H1 (cell line): ENCODE data around the gene MAPT. TPM values are rescaled to one million over a fixed set of nuclear protein-coding genes. Genes with fewer than 3 reads are reported as not detected.

Source experiments
- CTCF ChIA-PET: fragments of 300-600 bp; sonication (Branson Sonifier 250); formaldehyde crosslinking; loops from one replicate; lab custom pipeline; 2021; ENCODE audit not compliant: partially characterized antibody; lab: Charles Lee
- POLR2A ChIA-PET: fragments of 300-600 bp; sonication (Branson Sonifier 250); formaldehyde crosslinking; loops from one replicate; lab custom pipeline; 2021; ENCODE audit warnings: inconsistent platforms; ENCODE audit not compliant: partially characterized antibody; lab: Charles Lee
- DNase-seq, 2 experiments: peaks; one replicate each; pipeline versions ENCODE4 v3.0.0 to v3.0.0-alpha.2; 2010 to 2022; ENCODE audit warnings: low spot score in 2 of 2, low read depth in 1 of 2, mixed read lengths in 1 of 2
- FAIRE-seq: peaks from 2 replicates; lab custom pipeline; 2011; peaks lifted over from hg19 to GRCh38; lab: Jason Lieb, UNC
- H2AFZ ChIP-seq: 2 replicates; pipeline ENCODE4 v1.8.1; 2012; ENCODE audit warnings: low read length, inconsistent platforms
- H2AK5ac ChIP-seq: 2 replicates; pipeline ENCODE4 v1.6.1; 2013; ENCODE audit warnings: low read depth, low read length
- H2BK120ac ChIP-seq: replicated peaks from 2 replicates; pipeline ENCODE3; 2013; ENCODE audit warnings: low read depth, low read length, inconsistent platforms
- H2BK12ac ChIP-seq: 2 replicates; pipeline ENCODE4 v1.6.1; 2013; ENCODE audit warnings: low read depth, low read length
- H2BK15ac ChIP-seq: 2 replicates; pipeline ENCODE4 v1.6.1; 2013; ENCODE audit warnings: low read length
- H2BK20ac ChIP-seq: 2 replicates; pipeline ENCODE4 v1.6.1; 2013; ENCODE audit warnings: low read length
- H2BK5ac ChIP-seq: 2 replicates; pipeline ENCODE4 v1.6.1; 2013; ENCODE audit warnings: low read depth, low read length
- H3K14ac ChIP-seq: 2 replicates; pipeline ENCODE4 v1.6.1; 2013; ENCODE audit warnings: inconsistent platforms; ENCODE audit not compliant: insufficient read length
- H3K18ac ChIP-seq: 2 replicates; pipeline ENCODE4 v1.6.1; 2013; ENCODE audit warnings: low read length; ENCODE audit errors: extremely low read depth
- H3K23ac ChIP-seq: 2 replicates; pipeline ENCODE4 v1.6.1; 2013; ENCODE audit warnings: inconsistent platforms; ENCODE audit not compliant: insufficient read length
- H3K23me2 ChIP-seq: 2 replicates; pipeline ENCODE4 v1.6.1; 2013; ENCODE audit warnings: low read depth, low read length
- H3K27ac ChIP-seq: 2 replicates; pipeline ENCODE4 v1.6.1; 2011; ENCODE audit warnings: low read depth, low read length, inconsistent platforms
- H3K27me3 ChIP-seq, 4 experiments: replicated peaks in 1 of 4; 1 replicate in 1 of 4; 2 replicates in 3 of 4; pipeline versions ENCODE4 v1.6.1 to v1.8.1; 2011 to 2013; ENCODE audit warnings: low read length in 3 of 4, mild to moderate bottlenecking in 3 of 4, inconsistent platforms in 2 of 4, mixed read lengths in 2 of 4, moderate library complexity in 1 of 4; ENCODE audit not compliant: control insufficient read depth in 3 of 4, insufficient read depth in 3 of 4; ENCODE audit errors: extremely low read depth in 1 of 4
- H3K36me3 ChIP-seq, 4 experiments: 2 replicates each; pipeline versions ENCODE4 v1.6.1 to v1.8.1; 2011 to 2013; ENCODE audit warnings: mild to moderate bottlenecking in 4 of 4, low read length in 3 of 4, moderate library complexity in 2 of 4, control low read depth in 1 of 4, inconsistent platforms in 1 of 4; ENCODE audit not compliant: insufficient read depth in 4 of 4, control insufficient read depth in 2 of 4
- H3K4ac ChIP-seq: replicated peaks from 2 replicates; pipeline ENCODE3; 2013; ENCODE audit warnings: low read length, low read depth, mixed read lengths, inconsistent platforms; ENCODE audit not compliant: insufficient read length
- H3K4me1 ChIP-seq, 4 experiments: replicated peaks in 1 of 4; 1 replicate in 1 of 4; 2 replicates in 3 of 4; pipeline versions ENCODE4 v1.6.1 to v1.8.1; 2011 to 2013; ENCODE audit warnings: low read length in 3 of 4, inconsistent platforms in 2 of 4, mixed read lengths in 1 of 4; ENCODE audit not compliant: insufficient read depth in 4 of 4, control insufficient read depth in 3 of 4
- H3K4me2 ChIP-seq, 2 experiments: 2 replicates each; pipeline versions ENCODE4 v1.6.1 to v1.8.1; 2011 to 2013; ENCODE audit warnings: low read depth in 2 of 2, low read length in 2 of 2, control low read depth in 1 of 2, inconsistent platforms in 1 of 2, mild to moderate bottlenecking in 1 of 2; ENCODE audit not compliant: insufficient read depth in 1 of 2
- H3K4me3 ChIP-seq, 4 experiments: fragments of 200-600, 300-600 bp in 1 of 4; sonication (generic), shearing (Covaris generic), sonication (Bioruptor Twin) in 1 of 4; 2 replicates each; pipeline versions ENCODE4 v1.5.1 to v1.8.1; 2011 to 2016; ENCODE audit warnings: low read length in 4 of 4, low read depth in 3 of 4, control low read depth in 2 of 4, inconsistent platforms in 2 of 4, mild to moderate bottlenecking in 2 of 4, mixed read lengths in 1 of 4, moderate library complexity in 1 of 4; ENCODE audit not compliant: insufficient read depth in 2 of 4; ENCODE audit errors: extremely low read depth in 1 of 4
- H3K56ac ChIP-seq: replicated peaks from 2 replicates; pipeline ENCODE3; 2013; ENCODE audit warnings: low read depth, mild to moderate bottlenecking, mixed read lengths, low read length, inconsistent platforms; ENCODE audit not compliant: insufficient read length
- H3K79me1 ChIP-seq: 2 replicates; pipeline ENCODE4 v1.6.1; 2013; ENCODE audit warnings: low read depth, low read length, control low read depth
- H3K79me2 ChIP-seq, 2 experiments: 2 replicates each; pipeline versions ENCODE4 v1.6.1 to v1.8.1; 2012 to 2013; ENCODE audit warnings: low read length in 2 of 2, mild to moderate bottlenecking in 2 of 2, inconsistent platforms in 1 of 2; ENCODE audit not compliant: insufficient read depth in 2 of 2, control insufficient read depth in 1 of 2
- H3K9ac ChIP-seq, 4 experiments: replicated peaks in 1 of 4; 1 replicate in 1 of 4; 2 replicates in 3 of 4; pipeline versions ENCODE4 v1.6.1 to v1.8.1; 2011 to 2013; ENCODE audit warnings: low read depth in 3 of 4, low read length in 3 of 4, control low read depth in 2 of 4, mild to moderate bottlenecking in 2 of 4, moderate library complexity in 2 of 4, inconsistent platforms in 1 of 4; ENCODE audit errors: extremely low read depth in 1 of 4
- H3K9me3 ChIP-seq, 2 experiments: 2 replicates each; pipeline versions ENCODE4 v1.6.1 to v1.8.1; 2012 to 2013; ENCODE audit warnings: mild to moderate bottlenecking in 2 of 2, moderate library complexity in 2 of 2, control low read depth in 1 of 2, inconsistent platforms in 1 of 2, low read depth in 1 of 2, low read length in 1 of 2, mixed read lengths in 1 of 2; ENCODE audit not compliant: insufficient read depth in 2 of 2
- H4K20me1 ChIP-seq, 2 experiments: replicated peaks in 1 of 2; 2 replicates each; pipeline versions ENCODE3 to v1.8.1; 2011 to 2013; ENCODE audit warnings: inconsistent platforms in 2 of 2, low read length in 2 of 2, mild to moderate bottlenecking in 1 of 2; ENCODE audit not compliant: insufficient read depth in 2 of 2, control insufficient read depth in 1 of 2
- H4K5ac ChIP-seq: 2 replicates; pipeline ENCODE4 v1.6.1; 2013; ENCODE audit warnings: low read length, low read depth, mixed read lengths, inconsistent platforms; ENCODE audit not compliant: insufficient read length
- H4K8ac ChIP-seq: 2 replicates; pipeline ENCODE4 v1.8.0; 2013; ENCODE audit warnings: mild to moderate bottlenecking, moderate library complexity, low read length, inconsistent platforms; ENCODE audit not compliant: insufficient read depth; ENCODE audit errors: extremely low read depth
- H4K91ac ChIP-seq: replicated peaks from 2 replicates; pipeline ENCODE3; 2013; ENCODE audit warnings: low read length, mixed read lengths, inconsistent platforms; ENCODE audit not compliant: insufficient read length
- ASH2L ChIP-seq: fragments of 200-600, 300-600 bp; sonication (generic); IDR thresholded peaks from one replicate; pipeline ENCODE4 v1.7.1; 2017; ENCODE audit warnings: low read length
- JUND ChIP-seq: IDR thresholded peaks from 2 replicates; pipeline ENCODE4 v1.6.1; 2011; ENCODE audit warnings: mild to moderate bottlenecking, improper control_type of control experiment, low read length
- WGBS, 2 experiments: shearing (Covaris generic) in 1 of 2; methylation state at CpG; one replicate each; pipeline versions ENCODE4 v1.1.6 to v1.1.7; 2013 to 2015; ENCODE audit warnings: low lambda C conversion rate in 2 of 2, mixed read lengths in 2 of 2, inconsistent platforms in 1 of 2, low coverage in 1 of 2, missing lambda C conversion rate in 1 of 2; ENCODE audit not compliant: insufficient replicate concordance in 2 of 2, insufficient coverage in 1 of 2, insufficient read length in 1 of 2; ENCODE audit errors: extremely low coverage in 1 of 2, missing lambda C conversion rate in 1 of 2; 5-methylcytosine and 5-hydroxymethylcytosine counted together
- polyA plus RNA-seq, 7 experiments: library from polyadenylated mRNA; depleted of rRNA in 3 of 7; stranded (reverse) in 5 of 7; unstranded in 2 of 7; fragments of >200 nt in 5 of 7; fragments of 200-250 nt in 2 of 7; gene quantifications; 1 replicate in 5 of 7; 2 replicates in 1 of 7; 4 replicates in 1 of 7; pipeline versions ENCODE4 v1.2.1 to v1.2.3, GENCODE V29; 2011 to 2013; ENCODE audit warnings: missing spikeins in 2 of 7, mixed read lengths in 2 of 7
- total RNA-seq: library from RNA; stranded (reverse); fragmentation: NEBNext Ultra II Directional; extraction: Animal tissue kit (Norgen Biotek cat#: 25700); gene quantifications from 2 replicates; pipeline ENCODE4 v1.2.1, GENCODE V29; 2021

Gene MAPT
- total and polyA plus RNA-seq, 2 of the 8 experiments (the other 6 are each of a cell fraction or from before 2014, with no cell fraction given): 0.54 to 1.7 TPM

GRCh38 chr17:46056800-46057304 lies 162.5 kb downstream of the MAPT start:
- Histone ChIP-seq H3K27me3 (no peaks in the 10 kb centered on the region), H3K4ac (no peak overlapping the region), H2BK12ac (peak overlapping the region; percentile 95; the same call in 1 of the 2 replicates), H2BK120ac (no peak overlapping the region), H2AK5ac (no peak overlapping the region), H4K5ac (no peak overlapping the region), H3K4me1 (peaks cover 0 to 6% (median 3%) of the 10 kb centered on the region in 4 experiments; a peak in 4 of 7 replicates), H3K23ac (peak overlapping the region; percentile 65), H3K79me1 (no peaks in the 10 kb centered on the region; the same call in 1 of the 2 replicates), H3K9me3 (no peaks in the 10 kb centered on the region), H3K36me3 (peaks cover 0 to 7% (median 0%) of the 10 kb centered on the region in 4 experiments; a peak in 2 of 8 replicates)
- TF ChIP-seq JUND: peak; percentile 60; the same call in 1 of the 2 replicates
- no peak for TF ChIP-seq ASH2L
- TF ChIP-seq, all 59 proteins: peak for 1
- no peak overlapping the region for H2BK15ac ChIP-seq
- no peak overlapping the region for H2BK20ac ChIP-seq
- H4K91ac ChIP-seq: no peak overlapping the region
- H3K9ac ChIP-seq: no peak overlapping the region
- H3K27ac ChIP-seq: no peak overlapping the region
- POLR2A ChIA-PET: interaction anchor here (0.7 to 2.4 kb wide), 5 partner anchors 9 to 34 kb away, joined by 3 to 11 read pairs (median 4); no protein-coding TSS in a partner anchor
- H2AFZ ChIP-seq: no peak overlapping the region
- 73% methylated on average over 4 of the region's 4 CpGs; no CpG with 5 or more reads in 1 of the 2 experiments for WGBS, 2 experiments
- CTCF ChIA-PET: interaction anchor here (0.6 to 5.1 kb wide), 8 partner anchors 11 to 136 kb away, joined by 3 to 56 read pairs (median 4); partner anchors contain the start of gene KANSL1
- peaks cover 0 to 71% of the 10 kb centered on the region in 2 experiments; a peak in 3 of 4 replicates for H3K79me2 ChIP-seq
- no peak overlapping the region for H3K56ac ChIP-seq
- 0 out of 4 replicates have a peak overlapping the region, but pooled peaks of 1 of the 2 experiments have one; percentile 9 for H3K4me2 ChIP-seq
- peak overlapping the region; percentile 56 for H3K18ac ChIP-seq
- no peak overlapping the region for H4K8ac ChIP-seq
- peak overlapping the region; percentile 53; the same call in 1 of the 2 replicates for H2BK5ac ChIP-seq
- H3K23me2 ChIP-seq: no peaks in the 10 kb centered on the region
- FAIRE-seq (no peak), DNase-seq (no peak)
- peaks cover 0 to 2% of the 10 kb centered on the region in 2 experiments for H4K20me1 ChIP-seq
- H3K14ac ChIP-seq: no peak overlapping the region
- H3K4me3 ChIP-seq: no peak overlapping the region
